Large intestine (tissue), 3 donors: Measurements from ENCODE around the gene OLFML1. TPM values are rescaled to one million over a fixed set of nuclear protein-coding genes. Genes with fewer than 3 reads are reported as not detected.

Experiments
- DNase-seq, 2 donors: peaks; one replicate each; pipeline versions ENCODE4 v3.0.0 to v3.0.0-alpha.2; 2013
- H3K27ac ChIP-seq: one replicate; pipeline ENCODE4 v1.5.1; 2013; ENCODE audit warnings: low read length
- H3K27me3 ChIP-seq: 2 replicates; pipeline ENCODE4 v1.6.1; 2013; ENCODE audit warnings: low read length; ENCODE audit not compliant: control insufficient read depth, insufficient read depth
- H3K36me3 ChIP-seq: 2 replicates; pipeline ENCODE4 v1.6.1; 2013; ENCODE audit warnings: low read length; ENCODE audit not compliant: control insufficient read depth, insufficient read depth
- H3K4me1 ChIP-seq: one replicate; pipeline ENCODE4 v1.6.1; 2013; ENCODE audit warnings: low read length; ENCODE audit not compliant: control insufficient read depth, insufficient read depth
- H3K4me3 ChIP-seq: one replicate; pipeline ENCODE4 v1.5.1; 2013; ENCODE audit warnings: low read length
- H3K9me3 ChIP-seq: one replicate; pipeline ENCODE4 v1.6.1; 2013; ENCODE audit warnings: mild to moderate bottlenecking, low read depth, low read length, moderate library complexity; ENCODE audit not compliant: control insufficient read depth
- WGBS: methylation state at CpG from one replicate; pipeline ENCODE4 v1.1.5; 2013; ENCODE audit warnings: low lambda C conversion rate; ENCODE audit not compliant: insufficient coverage; 5-methylcytosine and 5-hydroxymethylcytosine counted together
- polyA plus RNA-seq: library from polyadenylated mRNA; unstranded; fragments of 120-200 nt; gene quantifications from one replicate; pipeline ENCODE4 v1.2.1, GENCODE V29; 2013

Gene OLFML1
- polyA plus RNA-seq, 1 donor, result 15.4 TPM

DNA sequence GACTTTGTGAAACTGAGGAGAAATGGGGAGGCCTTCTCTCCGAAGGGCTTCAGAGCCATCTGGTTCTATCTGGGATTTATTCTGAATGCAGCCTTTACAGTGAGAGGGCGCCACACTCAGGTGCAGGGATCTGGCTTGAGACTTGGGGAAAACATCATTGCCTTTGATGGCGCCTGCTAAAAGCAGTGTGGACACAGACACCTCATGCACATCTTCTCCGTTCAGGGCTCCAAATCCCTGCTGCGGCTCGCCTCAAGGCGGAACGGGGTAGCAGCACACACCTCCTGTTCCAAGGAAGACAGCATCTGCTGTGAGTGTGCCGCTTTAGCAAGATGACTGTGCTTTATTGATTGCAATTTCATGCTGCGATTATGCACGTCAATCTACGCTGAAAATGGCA, 37.1 kb upstream of the OLFML1 start:
- H3K27ac ChIP-seq, result no peak overlapping the region
- no peaks in the 10 kb centered on the region for H3K4me1 ChIP-seq
- DNase-seq, result no peak
- no CpG with 5 or more reads among the region's 12 CpGs for WGBS
- H3K27me3 ChIP-seq, result no peaks in the 10 kb centered on the region
- H3K36me3 ChIP-seq, result no peaks in the 10 kb centered on the region
- H3K9me3 ChIP-seq, result no peaks in the 10 kb centered on the region
- H3K4me3 ChIP-seq, result no peak overlapping the region

DNA sequence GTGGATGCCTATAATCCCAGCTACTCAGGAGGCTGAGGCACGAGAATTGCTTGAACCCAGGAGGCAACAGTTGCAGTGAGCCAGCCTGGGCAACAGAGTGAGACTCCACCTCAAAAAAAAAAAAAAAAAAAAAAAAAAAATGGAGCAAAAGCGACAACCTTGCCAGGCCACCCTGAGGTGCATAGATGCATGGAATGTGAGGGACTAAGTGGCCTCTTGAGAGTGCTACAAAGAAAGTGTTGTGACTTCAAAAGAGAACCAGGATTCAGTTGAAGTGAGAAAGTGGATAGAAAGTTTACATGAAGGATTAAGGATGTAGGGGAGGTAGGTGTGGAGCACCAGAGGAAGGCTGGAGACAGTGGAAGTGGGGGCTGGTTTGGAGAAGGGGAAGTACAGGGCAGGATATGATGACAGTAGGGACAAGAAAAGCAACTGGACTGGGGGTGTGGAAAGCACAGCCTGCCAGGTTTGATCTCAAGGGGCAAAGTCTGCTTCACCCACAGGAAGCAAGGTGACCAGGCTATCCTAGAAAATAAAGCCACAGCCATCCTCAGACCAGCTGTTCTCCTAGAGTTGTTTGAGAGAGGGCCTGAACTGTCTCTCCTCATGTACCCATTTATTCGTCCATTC, 36.0 kb upstream of the OLFML1 start:
- no peak overlapping the region for H3K4me3 ChIP-seq
- H3K36me3 ChIP-seq, result no peaks in the 10 kb centered on the region
- H3K4me1 ChIP-seq, result no peaks in the 10 kb centered on the region
- DNase-seq, result peak in 1 of 2 donors; percentile 58
- no peaks in the 10 kb centered on the region for H3K9me3 ChIP-seq
- no peaks in the 10 kb centered on the region for H3K27me3 ChIP-seq
- H3K27ac ChIP-seq, result no peak overlapping the region
- WGBS, result 100% methylated on average over 1 of the region's 3 CpGs

DNA sequence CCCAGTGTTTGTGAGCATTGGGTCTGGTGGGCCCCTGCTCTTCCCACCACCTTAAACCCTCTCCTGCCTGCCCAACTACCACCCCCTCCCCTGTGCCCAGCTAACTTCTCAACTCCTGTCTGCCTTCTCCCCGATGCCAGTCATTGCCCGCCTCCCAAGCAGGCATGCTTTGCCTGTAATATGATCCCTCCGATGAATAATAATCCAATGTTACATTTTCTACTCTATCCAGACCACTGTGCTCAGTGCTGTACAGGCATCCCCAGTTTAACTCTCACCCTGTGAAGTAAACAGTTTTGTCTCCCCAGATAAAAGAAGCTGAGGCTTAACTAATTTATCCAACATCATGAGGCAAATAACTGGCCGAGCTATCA, 35.5 kb upstream of the OLFML1 start:
- WGBS, result no CpG with 5 or more reads among the region's 4 CpGs
- no peaks in the 10 kb centered on the region for H3K27me3 ChIP-seq

DNA sequence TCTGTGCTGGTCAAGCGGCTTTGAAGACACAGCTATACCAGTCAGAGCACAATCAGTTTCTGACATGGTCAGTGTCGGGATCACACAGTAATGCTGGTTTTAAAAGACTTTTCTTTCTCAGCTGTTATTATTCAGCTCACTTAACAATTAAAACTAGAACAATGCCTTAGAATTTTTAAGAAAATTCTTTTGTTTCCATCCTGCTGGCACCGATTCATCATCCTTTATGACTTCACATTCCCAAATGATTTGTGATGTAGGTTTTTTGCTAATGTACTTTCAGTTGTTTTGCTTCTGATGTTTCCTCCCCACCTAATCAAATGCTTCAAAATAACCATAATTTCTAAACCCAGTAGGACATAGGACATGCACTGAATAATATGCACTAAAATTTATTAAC, 34.5 kb upstream of the OLFML1 start:
- H3K27me3 ChIP-seq, result no peaks in the 10 kb centered on the region
- H3K9me3 ChIP-seq, result no peaks in the 10 kb centered on the region
- no peak for DNase-seq
- no peak overlapping the region for H3K4me3 ChIP-seq
- no peaks in the 10 kb centered on the region for H3K36me3 ChIP-seq
- H3K4me1 ChIP-seq, result no peaks in the 10 kb centered on the region
- H3K27ac ChIP-seq, result no peak overlapping the region
- WGBS, result 75% methylated on average over 1 of the region's 3 CpGs

More for the DNA sequence above, 35.5 kb upstream of the OLFML1 start:
- H3K9me3 ChIP-seq, result no peaks in the 10 kb centered on the region
- H3K4me3 ChIP-seq, result no peak overlapping the region
- no peaks in the 10 kb centered on the region for H3K4me1 ChIP-seq
- no peak overlapping the region for H3K27ac ChIP-seq
- no peak for DNase-seq
- H3K36me3 ChIP-seq, result no peaks in the 10 kb centered on the region

DNA sequence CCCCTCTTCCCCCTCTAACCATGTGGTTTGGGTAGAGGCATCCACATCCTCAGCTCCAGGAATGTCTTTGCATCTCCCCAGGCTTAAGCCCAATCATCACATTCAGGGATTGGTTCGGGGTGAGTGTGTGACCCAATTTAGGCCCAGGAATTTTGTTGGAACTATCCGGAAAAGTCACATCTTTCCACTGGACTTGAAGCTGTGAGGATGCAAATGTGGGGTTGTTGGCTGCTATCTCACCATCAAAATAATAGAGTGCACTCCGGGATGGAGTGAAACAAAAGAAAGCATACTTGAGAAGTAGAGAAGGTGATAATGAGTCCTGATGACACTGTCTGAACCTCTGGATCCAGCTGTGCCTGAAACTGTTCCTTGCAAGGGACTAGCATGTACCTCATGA, 33.8 kb upstream of the OLFML1 start:
- WGBS, result 60% methylated on average over 1 of the region's 3 CpGs
- H3K4me3 ChIP-seq, result no peak overlapping the region
- H3K27ac ChIP-seq, result no peak overlapping the region
- no peaks in the 10 kb centered on the region for H3K36me3 ChIP-seq
- no peaks in the 10 kb centered on the region for H3K27me3 ChIP-seq
- no peak for DNase-seq
- H3K9me3 ChIP-seq, result no peaks in the 10 kb centered on the region
- no peaks in the 10 kb centered on the region for H3K4me1 ChIP-seq

DNA sequence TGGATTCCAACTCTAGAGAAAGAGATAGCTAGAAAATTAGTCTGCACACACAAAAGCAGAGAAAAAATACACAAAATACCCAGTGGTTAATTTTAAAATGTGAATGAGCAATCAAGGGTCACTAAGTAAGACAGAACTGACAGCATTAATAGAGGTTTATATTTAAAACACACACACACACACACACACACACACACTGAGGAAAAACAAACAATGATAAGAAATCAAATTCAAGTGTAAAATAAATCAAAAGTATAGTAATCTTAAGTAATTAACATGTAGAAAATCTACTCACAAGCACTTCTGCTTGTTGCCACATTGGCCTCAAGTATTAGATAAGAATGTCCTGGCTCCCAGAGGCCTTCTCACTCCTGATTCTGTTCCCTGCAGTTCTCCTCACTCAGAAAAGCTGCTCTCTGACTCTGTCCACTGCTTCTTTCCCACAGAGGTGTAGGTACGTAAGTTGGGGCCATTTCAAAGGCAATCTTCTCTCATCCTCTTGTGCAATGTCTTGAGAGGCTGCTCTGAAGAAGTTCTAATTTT, 33.3 kb upstream of the OLFML1 start:
- H3K27me3 ChIP-seq, result no peaks in the 10 kb centered on the region
- H3K4me3 ChIP-seq, result no peak overlapping the region
- no peaks in the 10 kb centered on the region for H3K4me1 ChIP-seq
- no peak for DNase-seq
- no peaks in the 10 kb centered on the region for H3K9me3 ChIP-seq
- H3K36me3 ChIP-seq, result no peaks in the 10 kb centered on the region
- no CpG with 5 or more reads among the region's 1 CpG for WGBS
- H3K27ac ChIP-seq, result no peak overlapping the region

DNA sequence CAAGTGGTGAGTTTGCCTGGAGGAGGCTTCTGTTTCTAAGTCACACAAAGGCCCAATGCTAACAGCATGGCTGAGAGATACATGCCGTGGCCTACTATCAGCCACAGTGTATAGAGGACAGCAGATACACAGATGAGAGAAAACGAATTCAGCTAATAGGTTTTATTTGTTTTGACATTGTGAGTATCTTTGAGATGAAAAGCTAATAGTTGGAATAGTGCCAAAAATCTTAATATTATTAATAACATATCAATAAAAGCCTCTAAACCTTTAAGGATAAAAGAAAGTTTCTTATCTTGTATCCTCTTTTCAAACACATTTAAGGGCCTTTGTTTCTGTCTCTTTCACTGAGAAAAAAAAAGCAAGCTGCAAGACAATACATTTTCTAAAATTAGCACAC, 30.5 kb upstream of the OLFML1 start:
- H3K27me3 ChIP-seq, result no peaks in the 10 kb centered on the region
- no peaks in the 10 kb centered on the region for H3K4me1 ChIP-seq
- 83% methylated on average over 1 of the region's 2 CpGs for WGBS
- H3K36me3 ChIP-seq, result no peaks in the 10 kb centered on the region
- no peak for DNase-seq
- H3K27ac ChIP-seq, result no peak overlapping the region
- H3K9me3 ChIP-seq, result no peaks in the 10 kb centered on the region
- no peak overlapping the region for H3K4me3 ChIP-seq

DNA sequence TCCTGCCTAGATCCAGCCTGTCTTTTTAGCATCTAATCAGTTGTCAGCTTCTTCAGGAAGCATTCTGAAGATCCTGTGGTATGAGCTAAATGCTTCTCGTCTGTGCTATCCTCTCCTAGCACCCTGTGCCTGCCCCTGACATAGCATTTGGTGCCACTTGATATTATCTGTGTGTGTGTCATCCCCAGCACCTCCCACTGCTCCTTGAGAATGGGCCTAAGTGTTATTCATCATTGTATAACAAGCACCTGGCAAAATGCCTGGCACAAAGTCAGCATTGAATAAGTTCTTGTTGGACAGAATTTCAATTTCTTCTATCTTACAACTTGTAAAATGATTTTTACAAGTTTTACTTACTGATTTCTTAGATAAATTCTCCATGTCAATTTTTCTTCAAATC, 28.1 kb upstream of the OLFML1 start:
- DNase-seq, result no peak
- no peak overlapping the region for H3K4me3 ChIP-seq
- H3K4me1 ChIP-seq, result no peaks in the 10 kb centered on the region
- no peaks in the 10 kb centered on the region for H3K27me3 ChIP-seq
- WGBS, result no CpG with 5 or more reads among the region's 1 CpG
- no peak overlapping the region for H3K27ac ChIP-seq
- no peaks in the 10 kb centered on the region for H3K36me3 ChIP-seq
- H3K9me3 ChIP-seq, result no peaks in the 10 kb centered on the region

DNA sequence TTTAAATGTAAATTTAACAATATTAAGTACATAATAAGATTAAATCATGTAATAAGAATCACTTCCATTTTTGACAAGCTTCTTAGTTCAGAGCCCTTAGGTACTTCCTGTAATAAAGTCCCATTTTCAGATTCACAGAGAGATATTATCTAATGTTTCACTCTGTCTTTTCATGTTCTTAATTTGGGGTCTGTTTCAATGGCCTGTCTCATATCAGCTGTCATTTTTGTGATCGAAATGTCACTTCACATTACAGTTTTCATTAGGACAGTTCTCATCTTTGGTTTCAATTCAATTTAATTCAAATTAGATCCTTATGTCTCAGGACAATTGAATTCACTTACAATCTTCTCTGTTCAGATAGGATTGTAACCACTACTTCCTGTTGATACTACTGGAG, 22.6 kb upstream of the OLFML1 start:
- DNase-seq, result no peak
- no peaks in the 10 kb centered on the region for H3K4me1 ChIP-seq
- 86% methylated on average over 1 of the region's 1 CpG for WGBS

DNA sequence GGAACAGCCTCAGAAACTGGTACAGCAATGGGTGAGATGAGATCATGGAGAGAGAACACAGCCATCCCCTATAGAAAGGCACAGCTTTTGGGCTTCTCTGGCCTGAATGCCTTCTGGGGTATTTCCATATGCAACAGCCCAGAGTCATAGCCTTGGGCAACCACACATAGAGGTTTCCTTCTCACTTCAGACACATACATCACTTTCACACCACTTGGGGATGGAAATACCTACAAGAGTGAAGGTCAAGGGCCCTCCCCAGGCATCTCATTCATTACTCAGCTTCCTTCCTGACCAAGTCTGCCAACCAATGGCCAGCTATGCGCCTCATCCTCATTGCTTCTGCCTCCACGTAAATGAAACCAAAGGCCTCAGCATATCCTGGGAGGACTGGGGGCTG, 17.7 kb upstream of the OLFML1 start:
- no peaks in the 10 kb centered on the region for H3K27me3 ChIP-seq
- H3K27ac ChIP-seq, result no peak overlapping the region
- no peaks in the 10 kb centered on the region for H3K4me1 ChIP-seq
- no peak overlapping the region for H3K4me3 ChIP-seq
- H3K36me3 ChIP-seq, result no peaks in the 10 kb centered on the region
- WGBS, result no CpG with 5 or more reads among the region's 2 CpGs
- DNase-seq, result no peak
- H3K9me3 ChIP-seq, result peaks cover 2% of the 10 kb centered on the region

More for the DNA sequence above, 22.6 kb upstream of the OLFML1 start:
- no peak overlapping the region for H3K4me3 ChIP-seq
- no peaks in the 10 kb centered on the region for H3K27me3 ChIP-seq
- no peaks in the 10 kb centered on the region for H3K9me3 ChIP-seq
- no peak overlapping the region for H3K27ac ChIP-seq
- no peaks in the 10 kb centered on the region for H3K36me3 ChIP-seq

DNA sequence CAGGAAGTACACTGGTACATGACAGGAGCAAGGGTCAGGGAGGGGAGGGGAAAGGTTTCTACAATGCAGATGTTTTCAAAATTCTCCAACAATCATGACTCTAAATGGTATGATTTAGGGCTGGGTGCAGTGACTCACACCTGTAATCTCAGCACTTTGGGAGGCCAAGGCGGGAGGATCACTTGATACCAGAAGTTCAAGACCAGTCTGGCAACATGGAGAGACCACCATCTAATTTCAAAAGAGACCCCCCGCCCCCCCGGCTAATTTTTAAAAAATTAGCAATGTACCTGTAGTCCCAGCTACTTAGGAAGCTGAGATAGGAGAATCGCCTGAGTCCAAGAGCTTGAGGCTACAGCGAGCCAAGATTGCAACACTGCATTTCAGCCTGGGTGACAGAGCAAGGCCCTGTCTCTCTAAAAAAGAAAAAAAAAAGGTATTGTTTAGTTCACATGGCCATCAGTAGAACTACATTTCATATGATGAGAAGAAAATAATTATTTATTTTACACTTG, 15.9 kb upstream of the OLFML1 start:
- H3K36me3 ChIP-seq, result no peaks in the 10 kb centered on the region
- no peak overlapping the region for H3K27ac ChIP-seq
- no peak for DNase-seq
- no peak overlapping the region for H3K4me3 ChIP-seq
- WGBS, result no CpG with 5 or more reads among the region's 5 CpGs
- H3K4me1 ChIP-seq, result no peaks in the 10 kb centered on the region
- H3K9me3 ChIP-seq, result peaks cover 2% of the 10 kb centered on the region
- no peaks in the 10 kb centered on the region for H3K27me3 ChIP-seq
